HEK293 (cell line): ENCODE results near the gene DLG2.

ENCODE experiments used
- CTCF ChIA-PET: fragments of 350-600 bp; formaldehyde crosslinking; extraction: SDS; loops from one replicate; lab custom pipeline; 2021; ENCODE audit warnings: antibody characterized with exemption; lab: Yijun Ruan, JAX
- POLR2A ChIA-PET: fragments of 300-600 bp; formaldehyde crosslinking; extraction: SDS; loops from one replicate; lab custom pipeline; 2020; ENCODE audit warnings: antibody characterized with exemption, inconsistent platforms; lab: Yijun Ruan, JAX
- H3K27ac ChIP-seq: fragments of 200-500 bp; sonication (Bioruptor generic); 2 replicates; pipeline ENCODE4 v1.5.1; 2014; ENCODE audit warnings: low read depth, low read length, control low read depth, inconsistent platforms; ENCODE audit errors: extremely low read depth
- H3K36me3 ChIP-seq, 2 experiments: fragments of 200-500 bp in 1 of 2; sonication (Bioruptor generic) in 1 of 2; 1 replicate in 1 of 2; 2 replicates in 1 of 2; pipeline ENCODE4 v1.5.1; 2014 to 2017; ENCODE audit warnings: inconsistent platforms in 2 of 2, low read length in 2 of 2; ENCODE audit not compliant: control insufficient read depth in 2 of 2, insufficient read depth in 1 of 2
- H3K4me1 ChIP-seq: fragments of 200-500 bp; sonication (Bioruptor generic); 2 replicates; pipeline ENCODE4 v1.5.1; 2014; ENCODE audit warnings: mild to moderate bottlenecking, low read length, inconsistent platforms; ENCODE audit not compliant: control insufficient read depth, insufficient read depth
- H3K4me3 ChIP-seq: 2 replicates; pipeline ENCODE4 v1.5.1; 2011; ENCODE audit warnings: low read depth, mild to moderate bottlenecking, control low read depth, low read length, moderate library complexity
- H3K9me3 ChIP-seq: fragments of 200-500 bp; sonication (Bioruptor generic); 2 replicates; pipeline ENCODE4 v1.5.1; 2014; ENCODE audit warnings: low read depth, low read length, inconsistent platforms; ENCODE audit not compliant: control insufficient read depth, insufficient read depth
- KLF1 ChIP-seq: fragments of 450-650 bp; formaldehyde crosslinking; IDR thresholded peaks from 2 replicates; pipeline ENCODE4 v1.5.1; 2016; ENCODE audit warnings: missing biosample characterization, missing genetic modification characterization
- KLF17 ChIP-seq: fragments of 450-650 bp; formaldehyde crosslinking; IDR thresholded peaks from 2 replicates; pipeline ENCODE4 v1.5.1; 2016; ENCODE audit warnings: missing biosample characterization, missing genetic modification characterization
- PRDM1 ChIP-seq: fragments of 450-650 bp; formaldehyde crosslinking; IDR thresholded peaks from 2 replicates; pipeline ENCODE4; 2016; ENCODE audit warnings: missing biosample characterization, missing genetic modification characterization
- SCRT2 ChIP-seq: fragments of 450-650 bp; formaldehyde crosslinking; IDR thresholded peaks from 2 replicates; pipeline ENCODE4 v1.5.1; 2016; ENCODE audit warnings: missing biosample characterization, missing genetic modification characterization
- TSHZ1 ChIP-seq: fragments of 450-650 bp; formaldehyde crosslinking; IDR thresholded peaks from 2 replicates; pipeline ENCODE4 v1.5.1; 2016; ENCODE audit warnings: missing biosample characterization, missing genetic modification characterization, borderline replicate concordance
- ZBTB1 ChIP-seq: fragments of 450-650 bp; formaldehyde crosslinking; IDR thresholded peaks from 2 replicates; pipeline ENCODE4 v1.5.1; 2016; ENCODE audit warnings: missing biosample characterization, missing genetic modification characterization
- ZEB2 ChIP-seq: fragments of 450-650 bp; formaldehyde crosslinking; IDR thresholded peaks from 2 replicates; pipeline ENCODE4 v1.5.1; 2016; ENCODE audit warnings: missing biosample characterization, missing genetic modification characterization
- ZFP37 ChIP-seq: fragments of 450-650 bp; formaldehyde crosslinking; IDR thresholded peaks from 2 replicates; pipeline ENCODE4 v1.5.1; 2016; ENCODE audit warnings: missing biosample characterization, missing genetic modification characterization
- ZNF18 ChIP-seq: fragments of 450-650 bp; formaldehyde crosslinking; IDR thresholded peaks from 2 replicates; pipeline ENCODE4 v1.5.1; 2016; ENCODE audit warnings: missing biosample characterization, missing genetic modification characterization
- ZNF2 ChIP-seq: fragments of 450-650 bp; formaldehyde crosslinking; IDR thresholded peaks from 2 replicates; pipeline ENCODE4 v1.5.1; 2016; ENCODE audit warnings: missing biosample characterization, missing genetic modification characterization
- ZNF221 ChIP-seq: fragments of 450-650 bp; formaldehyde crosslinking; IDR thresholded peaks from 2 replicates; pipeline ENCODE4 v1.5.1; 2017; ENCODE audit warnings: missing biosample characterization, missing genetic modification characterization, borderline replicate concordance
- ZNF404 ChIP-seq: fragments of 450-650 bp; formaldehyde crosslinking; IDR thresholded peaks from 2 replicates; pipeline ENCODE4 v1.5.1; 2017; ENCODE audit warnings: missing biosample characterization, missing genetic modification characterization
- ZNF473 ChIP-seq: fragments of 450-650 bp; formaldehyde crosslinking; IDR thresholded peaks from 2 replicates; pipeline ENCODE4 v1.5.1; 2017; ENCODE audit warnings: missing biosample characterization, missing genetic modification characterization
- ZNF488 ChIP-seq: fragments of 450-650 bp; formaldehyde crosslinking; IDR thresholded peaks from 2 replicates; pipeline ENCODE4 v1.5.1; 2016; ENCODE audit warnings: missing biosample characterization, missing genetic modification characterization
- ZNF510 ChIP-seq: fragments of 450-650 bp; formaldehyde crosslinking; IDR thresholded peaks from 2 replicates; pipeline ENCODE4 v1.5.1; 2018; ENCODE audit warnings: mild to moderate bottlenecking, missing genetic modification characterization, missing biosample characterization; ENCODE audit not compliant: insufficient replicate concordance
- ZNF585B ChIP-seq: fragments of 450-650 bp; formaldehyde crosslinking; IDR thresholded peaks from 2 replicates; pipeline ENCODE4 v1.5.1; 2016; ENCODE audit warnings: missing biosample characterization, missing genetic modification characterization
- ZNF626 ChIP-seq: fragments of 450-650 bp; sonication (Bioruptor Pico); formaldehyde crosslinking; IDR thresholded peaks from 2 replicates; pipeline ENCODE4 v1.5.1; 2018; ENCODE audit warnings: missing biosample characterization, missing genetic modification characterization, inconsistent platforms
- ZNF670 ChIP-seq: fragments of 450-650 bp; formaldehyde crosslinking; IDR thresholded peaks from 2 replicates; pipeline ENCODE4 v1.5.1; 2016; ENCODE audit warnings: missing biosample characterization, missing genetic modification characterization, low read depth
- ZNF692 ChIP-seq: fragments of 450-650 bp; formaldehyde crosslinking; IDR thresholded peaks from 2 replicates; pipeline ENCODE4 v1.5.1; 2016; ENCODE audit warnings: missing biosample characterization, missing genetic modification characterization
- ZNF791 ChIP-seq: fragments of 450-650 bp; formaldehyde crosslinking; IDR thresholded peaks from 2 replicates; pipeline ENCODE4 v1.5.1; 2016; ENCODE audit warnings: missing biosample characterization, missing genetic modification characterization

DLG2 gene

GRCh38 chr11:85105868-85106267 lies 521.3 kb downstream of the DLG2 start (continued):
- TF ChIP-seq ZNF692 (tag by site-specific recombination) (no peak), ZEB2 (no peak), ZBTB1 (tag by site-specific recombination) (no peak)

GRCh38 chr11:85099522-85099921 lies 527.6 kb downstream of the DLG2 start:
- no peak overlapping the region for H3K4me3 ChIP-seq
- TF ChIP-seq ZNF791 (tag by site-specific recombination) (no peak), ZNF404 (no peak)
- TF ChIP-seq, all 188 proteins: peak for 0
- H3K9me3 ChIP-seq, result no peaks in the 10 kb centered on the region
- H3K4me1 ChIP-seq, result no peaks in the 10 kb centered on the region
- ChIA-PET CTCF (no interaction called here), POLR2A (no interaction called here)
- H3K27ac ChIP-seq, result no peak overlapping the region
- no peaks in the 10 kb centered on the region for H3K36me3 ChIP-seq

GRCh38 chr11:85098996-85099395 lies 528.1 kb downstream of the DLG2 start:
- CTCF ChIA-PET, result no interaction called here
- TF ChIP-seq TSHZ1 (tag by site-specific recombination) (no peak), ZNF473 (no peak), ZNF2 (no peak), ZNF221 (tag by site-specific recombination) (no peak), SCRT2 (tag by site-specific recombination) (no peak), ZNF18 (tag by site-specific recombination) (no peak), ZNF404 (no peak), ZNF585B (tag by site-specific recombination) (no peak), ZNF488 (no peak)
- Histone ChIP-seq H3K4me1 (no peaks in the 10 kb centered on the region), H3K4me3 (no peak overlapping the region), H3K9me3 (no peaks in the 10 kb centered on the region), H3K36me3 (no peaks in the 10 kb centered on the region), H3K27ac (no peak overlapping the region)
- POLR2A ChIA-PET, result no interaction called here

- no peak for TF ChIP-seq KLF1 (tag by site-specific recombination)
- TF ChIP-seq ZNF670, result no peak
- TF ChIP-seq PRDM1 (tag by site-specific recombination), result no peak
- no peak for TF ChIP-seq ZNF626 (tag by site-specific recombination)
- TF ChIP-seq ZFP37 (tag by site-specific recombination), result no peak
- TF ChIP-seq KLF17 (tag by site-specific recombination), result no peak
- TF ChIP-seq ZNF510, result no peak
- CTCF ChIA-PET, result no interaction called here
- H3K4me3 ChIP-seq, result no peak overlapping the region
- H3K4me1 ChIP-seq, result no peaks in the 10 kb centered on the region
- no peaks in the 10 kb centered on the region for H3K36me3 ChIP-seq
- no peak overlapping the region for H3K27ac ChIP-seq
- no peaks in the 10 kb centered on the region for H3K9me3 ChIP-seq
- POLR2A ChIA-PET, result no interaction called here
These were observed 530.2 kb downstream of the DLG2 start for GRCh38 chr11:85096939-85097338.
